Measurements from ENCODE around the gene HS3ST4.

HS3ST4 gene

DNA sequence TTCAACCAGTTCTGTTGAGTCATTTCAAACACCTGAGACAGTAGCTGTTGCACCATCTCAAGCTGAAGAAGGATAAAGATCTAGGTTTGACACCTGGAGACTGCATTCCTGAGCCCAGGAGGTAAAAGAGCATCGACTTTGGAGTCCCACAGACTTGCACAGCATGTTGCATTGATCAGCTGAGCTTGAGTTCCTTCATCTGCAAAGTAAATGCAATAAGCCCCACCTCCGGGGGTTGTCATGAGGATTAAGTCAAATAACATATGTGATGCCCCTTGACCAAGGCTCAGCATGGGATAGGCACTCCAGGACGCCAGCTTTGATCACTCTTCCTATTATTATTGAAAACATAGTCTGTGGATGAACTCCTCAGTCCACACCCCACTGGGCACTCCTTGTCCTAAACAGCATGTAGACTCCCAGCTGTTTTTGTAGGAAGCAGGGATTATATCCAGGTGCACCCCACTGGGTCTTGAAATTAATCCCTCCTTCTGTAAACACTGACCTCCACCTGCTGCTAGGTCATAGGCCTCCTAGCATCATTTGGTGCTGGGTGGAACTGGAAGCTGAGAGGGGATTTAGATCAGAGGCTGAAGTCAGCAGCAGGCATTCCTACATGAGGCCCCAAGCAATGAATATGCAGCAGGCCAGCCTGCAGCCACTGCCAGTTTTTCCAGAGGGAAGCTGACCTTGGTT is 259.0 kb downstream of the HS3ST4 start:
- Histone ChIP-seq H3K27me3 (no peaks in the 10 kb centered on the region), H3K4me1 (no peaks in the 10 kb centered on the region), H3K36me3 (no peaks in the 10 kb centered on the region), H3K4me3 (no peak overlapping the region), H3K27ac (no peak overlapping the region), H3K9me3 (no peaks in the 10 kb centered on the region)
- TF ChIP-seq CTCF (IDR thresholded peaks at IDR 0.05) = no peak
- intact Hi-C loops (cut with DNase I; ENCODE audit: low total_unique reads) = no loop called here
- no peak for DNase-seq

DNA sequence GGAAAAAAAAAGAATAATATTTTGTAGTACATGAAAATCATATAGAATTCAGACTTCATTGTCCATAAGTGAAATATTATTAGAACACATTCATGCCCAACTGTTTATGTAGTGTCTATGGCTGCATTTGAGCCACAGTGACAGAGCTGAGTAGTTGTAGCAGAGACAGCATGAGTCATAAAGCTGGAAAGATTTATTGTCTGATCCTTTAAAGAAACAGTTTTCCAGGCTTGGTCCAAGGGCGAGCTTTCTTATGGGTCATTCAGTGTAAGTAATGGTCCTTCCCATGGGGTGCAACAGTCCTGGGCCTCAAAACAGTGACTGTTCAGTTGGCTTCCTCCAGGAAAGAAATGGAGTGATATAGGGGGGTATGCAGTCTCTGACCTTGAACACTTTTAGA is 260.2 kb downstream of the HS3ST4 start:
- no peak overlapping the region for H3K27ac ChIP-seq
- H3K4me1 ChIP-seq = no peaks in the 10 kb centered on the region
- no peak for DNase-seq
- no peaks in the 10 kb centered on the region for H3K9me3 ChIP-seq
- TF ChIP-seq CTCF (IDR thresholded peaks at IDR 0.05) = no peak
- H3K36me3 ChIP-seq = no peaks in the 10 kb centered on the region
- intact Hi-C loops (cut with DNase I; ENCODE audit: low total_unique reads) = no loop called here
- H3K4me3 ChIP-seq = no peak overlapping the region
- no peaks in the 10 kb centered on the region for H3K27me3 ChIP-seq

DNA sequence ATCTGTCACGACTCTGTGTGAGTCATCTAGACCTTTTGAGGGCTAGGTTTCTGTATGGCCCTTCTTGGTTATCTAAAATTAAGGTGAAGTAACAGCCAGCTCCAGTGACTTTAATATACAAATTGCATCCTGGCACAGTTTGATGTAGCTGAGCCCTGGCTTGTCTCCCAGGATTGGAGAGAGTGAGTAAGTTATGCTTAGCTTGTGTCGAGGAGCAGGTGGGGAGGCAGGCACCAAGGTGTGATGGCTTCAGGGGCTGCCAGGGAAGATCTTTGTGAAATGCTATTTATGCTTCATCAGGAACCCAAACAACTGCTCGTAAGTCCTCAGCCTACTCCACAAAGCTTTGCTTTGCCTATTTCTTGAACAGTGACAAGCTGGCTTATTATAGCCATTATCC is 261.2 kb downstream of the HS3ST4 start:
- H3K9me3 ChIP-seq = no peaks in the 10 kb centered on the region
- no peak for DNase-seq
- no peaks in the 10 kb centered on the region for H3K27me3 ChIP-seq
- H3K36me3 ChIP-seq = no peaks in the 10 kb centered on the region
- H3K27ac ChIP-seq = no peak overlapping the region
- no peak overlapping the region for H3K4me3 ChIP-seq
- no peak for TF ChIP-seq CTCF (IDR thresholded peaks at IDR 0.05)
- no peaks in the 10 kb centered on the region for H3K4me1 ChIP-seq
- intact Hi-C loops (cut with DNase I; ENCODE audit: low total_unique reads) = no loop called here

GRCh38 chr16:25957707-25958106 is 265.9 kb downstream of the HS3ST4 start:
- intact Hi-C loops (cut with DNase I; ENCODE audit: low total_unique reads) = no loop called here
- Histone ChIP-seq H3K4me1 (no peaks in the 10 kb centered on the region), H3K9me3 (no peaks in the 10 kb centered on the region), H3K27ac (no peak overlapping the region), H3K4me3 (no peak overlapping the region), H3K27me3 (no peaks in the 10 kb centered on the region), H3K36me3 (no peaks in the 10 kb centered on the region)
- DNase-seq = no peak
- no peak for TF ChIP-seq CTCF (IDR thresholded peaks at IDR 0.05)

- Histone ChIP-seq H3K36me3 (no peaks in the 10 kb centered on the region), H3K27ac (no peak overlapping the region), H3K27me3 (no peaks in the 10 kb centered on the region), H3K9me3 (no peaks in the 10 kb centered on the region), H3K4me3 (no peak overlapping the region), H3K4me1 (no peaks in the 10 kb centered on the region)
- no peak for DNase-seq
- TF ChIP-seq CTCF (IDR thresholded peaks at IDR 0.05) = no peak
- intact Hi-C loops (cut with DNase I; ENCODE audit: low total_unique reads) = no loop called here
Observed at GRCh38 chr16:25959221-25959620, 267.5 kb downstream of the HS3ST4 start.

All from tibial artery (tissue), 4 donors.